Ramos (cell line): ENCODE data around the gene GRID2.

Source experiments
- in situ Hi-C: fragments of 300-500 bp; cut with MboI; formaldehyde crosslinking; loops from one replicate; pipeline ENCODE4 v1.14.3; 2022; ENCODE audit warnings: low sequenced_read_pairs; ENCODE audit not compliant: unreplicated experiment

The GRID2 gene

GRCh38 chr4:92651536-92651935 lies 347.8 kb downstream of the GRID2 start:
- in situ Hi-C loops, result no loop called here

- in situ Hi-C loops, result no loop called here
Measured at GRCh38 chr4:92654084-92654483, 350.3 kb downstream of the GRID2 start.

- in situ Hi-C loops, result no loop called here
Measured at GRCh38 chr4:92657695-92658094, 353.9 kb downstream of the GRID2 start.

GRCh38 chr4:92658318-92658717 lies 354.6 kb downstream of the GRID2 start:
- in situ Hi-C loops, result no loop called here

GRCh38 chr4:92677805-92678204 lies 374.0 kb downstream of the GRID2 start:
- in situ Hi-C loops, result no loop called here

GRCh38 chr4:92678292-92678691 lies 374.5 kb downstream of the GRID2 start:
- in situ Hi-C loops, result no loop called here

- in situ Hi-C loops, result no loop called here
Measured at GRCh38 chr4:92679149-92679548, 375.4 kb downstream of the GRID2 start.

- in situ Hi-C loops, result no loop called here
Measured at GRCh38 chr4:92714640-92715039, 410.9 kb downstream of the GRID2 start.

GRCh38 chr4:92733231-92733630 lies 429.5 kb downstream of the GRID2 start:
- in situ Hi-C loops, result no loop called here

GRCh38 chr4:92735025-92735665 lies 431.4 kb downstream of the GRID2 start:
- in situ Hi-C loops, result no loop called here

- in situ Hi-C loops, result no loop called here
Measured at GRCh38 chr4:92760433-92760832, 456.7 kb downstream of the GRID2 start.

GRCh38 chr4:92776080-92776479 lies 472.3 kb downstream of the GRID2 start:
- in situ Hi-C loops, result no loop called here

GRCh38 chr4:92789741-92790140 lies 486.0 kb downstream of the GRID2 start:
- in situ Hi-C loops, result no loop called here

- in situ Hi-C loops, result no loop called here
Measured at GRCh38 chr4:92791871-92792440, 488.2 kb downstream of the GRID2 start.

GRCh38 chr4:92809381-92809780 lies 505.6 kb downstream of the GRID2 start:
- in situ Hi-C loops, result no loop called here

- in situ Hi-C loops, result no loop called here
Measured at GRCh38 chr4:92812652-92813051, 508.9 kb downstream of the GRID2 start.

- in situ Hi-C loops, result no loop called here
Measured at GRCh38 chr4:92814677-92815076, 510.9 kb downstream of the GRID2 start.

GRCh38 chr4:92825256-92825655 lies 521.5 kb downstream of the GRID2 start:
- in situ Hi-C loops, result no loop called here

- in situ Hi-C loops, result no loop called here
Measured at GRCh38 chr4:92825791-92826190, 522.0 kb downstream of the GRID2 start.

- in situ Hi-C loops, result no loop called here
Measured at GRCh38 chr4:92830771-92831170, 527.0 kb downstream of the GRID2 start.

GRCh38 chr4:92840880-92841279 lies 537.1 kb downstream of the GRID2 start:
- in situ Hi-C loops, result no loop called here

- in situ Hi-C loops, result no loop called here
Measured at GRCh38 chr4:92843784-92844183, 540.0 kb downstream of the GRID2 start.
